Measurements from ENCODE around the gene NPPA. TPM values are rescaled to one million over a fixed set of nuclear protein-coding genes. Genes with fewer than 3 reads are reported as not detected.

NPPA gene
- total and polyA plus RNA-seq, 9 of the 15 experiments (the other 6 are each of a cell fraction or from before 2014, with no cell fraction given) = not detected

DNA sequence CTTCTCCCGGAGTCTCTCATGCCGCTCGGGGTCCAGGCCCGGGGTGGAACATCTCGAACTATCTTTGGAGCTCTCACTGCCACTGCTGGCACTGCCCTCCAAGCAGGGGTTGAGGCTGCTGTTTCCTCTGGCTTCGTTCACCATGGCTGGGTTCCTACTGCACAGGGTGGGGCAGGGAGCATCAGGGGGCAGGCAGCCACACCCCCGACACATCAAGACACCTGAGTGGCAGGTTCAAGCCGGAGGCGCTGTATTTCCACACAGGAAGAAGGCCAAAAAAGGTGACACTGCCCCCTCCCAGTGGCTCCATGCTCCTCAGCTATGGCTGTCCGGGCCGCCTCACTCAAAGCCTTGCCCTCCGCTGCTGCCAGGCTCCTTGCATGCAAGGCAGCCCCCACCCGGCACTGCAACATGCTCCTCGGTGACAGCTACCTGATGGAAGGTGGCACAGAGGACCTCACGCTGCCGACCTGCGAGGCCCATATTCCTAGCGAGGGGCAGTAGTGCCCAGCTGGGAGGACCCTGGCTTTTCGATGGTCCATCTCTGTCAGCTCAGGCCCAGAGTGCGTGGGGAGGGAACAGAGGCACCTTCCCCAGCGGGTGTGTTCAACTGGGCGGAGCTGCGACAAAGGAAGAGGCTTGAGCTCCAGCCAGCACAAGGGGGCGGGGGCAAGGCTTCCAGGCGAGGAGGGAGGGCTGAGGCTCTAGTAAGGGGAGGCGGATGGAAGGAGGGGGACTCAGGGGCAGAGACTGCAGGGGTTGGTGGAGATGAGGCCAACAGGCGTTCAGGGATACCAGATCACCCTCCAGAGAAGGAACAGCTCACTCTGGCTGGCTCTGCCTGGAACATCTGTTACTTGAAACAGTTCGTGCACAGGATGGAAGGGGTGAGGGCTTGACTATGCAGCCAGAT, 44.4 kb downstream of the NPPA start (continued):
- TF ChIP-seq RBM17 (IDR thresholded peaks at IDR 0.05; ENCODE audit: borderline replicate concordance, low read depth, low read length) (no peak), HMGN3 (IDR thresholded peaks at IDR 0.05; ENCODE audit: borderline replicate concordance, extremely low read depth, insufficient read length, low read depth, low read length) (peak; percentile 29), ZNF586 (CRISPR knock-in tag; conservative IDR thresholded peaks at IDR 0.05) (no peak), L3MBTL2 (IDR thresholded peaks at IDR 0.05) (peak; percentile 55; the same call in 1 of the 2 replicates), IRF2 (CRISPR knock-in tag; IDR thresholded peaks at IDR 0.05) (no peak), ZFPM2 (CRISPR knock-in tag; IDR thresholded peaks at IDR 0.05) (no peak), ASH1L (IDR thresholded peaks at IDR 0.05; ENCODE audit: borderline replicate concordance, low read depth, partially characterized antibody) (no peak), NFYB (IDR thresholded peaks at IDR 0.05; ENCODE audit: extremely low read depth, insufficient read length) (peak; percentile 12), CC2D1A (IDR thresholded peaks at IDR 0.05) (peak; percentile 95; the same call in 1 of the 2 replicates), ARID1B (IDR thresholded peaks at IDR 0.05) (no peak), GTF2A2 (tag; IDR thresholded peaks at IDR 0.05) (no peak), HNRNPUL1 (IDR thresholded peaks at IDR 0.05; ENCODE audit: low read length) (no peak), HEY1 (CRISPR knock-in tag; IDR thresholded peaks at IDR 0.05; ENCODE audit: borderline replicate concordance) (no peak), DMBX1 (CRISPR knock-in tag; IDR thresholded peaks at IDR 0.05; ENCODE audit: borderline replicate concordance) (peak; percentile 48; the same call in 1 of the 2 replicates), GABPB1 (CRISPR knock-in tag; IDR thresholded peaks at IDR 0.05) (peak; percentile 17), HLTF (IDR thresholded peaks at IDR 0.05) (no peak), CBX3 (IDR thresholded peaks at IDR 0.05; ENCODE audit: borderline replicate concordance in 1 of 2, low read length in 2 of 2) (no peak; a peak in 1 of 3 replicates), ZEB2 (IDR thresholded peaks at IDR 0.05) (no peak; the same call in 1 of the 2 replicates), PPARD (CRISPR knock-in tag; IDR thresholded peaks at IDR 0.05) (no peak), RUNX1 (IDR thresholded peaks at IDR 0.05; ENCODE audit: low read depth) (no peak)
- TF ChIP-seq, protein P1, sequence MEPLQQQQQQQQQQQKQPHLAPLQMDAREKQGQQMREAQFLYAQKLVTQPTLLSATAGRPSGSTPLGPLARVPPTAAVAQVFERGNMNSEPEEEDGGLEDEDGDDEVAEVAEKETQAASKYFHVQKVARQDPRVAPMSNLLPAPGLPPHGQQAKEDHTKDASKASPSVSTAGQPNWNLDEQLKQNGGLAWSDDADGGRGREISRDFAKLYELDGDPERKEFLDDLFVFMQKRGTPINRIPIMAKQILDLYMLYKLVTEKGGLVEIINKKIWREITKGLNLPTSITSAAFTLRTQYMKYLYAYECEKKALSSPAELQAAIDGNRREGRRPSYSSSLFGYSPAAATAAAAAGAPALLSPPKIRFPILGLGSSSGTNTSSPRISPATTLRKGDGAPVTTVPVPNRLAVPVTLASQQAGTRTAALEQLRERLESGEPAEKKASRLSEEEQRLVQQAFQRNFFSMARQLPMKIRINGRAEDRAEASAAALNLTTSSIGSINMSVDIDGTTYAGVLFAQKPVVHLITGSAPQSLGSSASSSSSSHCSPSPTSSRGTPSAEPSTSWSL (CRISPR knock-in tag; IDR thresholded peaks at IDR 0.05; ENCODE audit: borderline replicate concordance) = no peak
- TF ChIP-seq, protein P2, sequence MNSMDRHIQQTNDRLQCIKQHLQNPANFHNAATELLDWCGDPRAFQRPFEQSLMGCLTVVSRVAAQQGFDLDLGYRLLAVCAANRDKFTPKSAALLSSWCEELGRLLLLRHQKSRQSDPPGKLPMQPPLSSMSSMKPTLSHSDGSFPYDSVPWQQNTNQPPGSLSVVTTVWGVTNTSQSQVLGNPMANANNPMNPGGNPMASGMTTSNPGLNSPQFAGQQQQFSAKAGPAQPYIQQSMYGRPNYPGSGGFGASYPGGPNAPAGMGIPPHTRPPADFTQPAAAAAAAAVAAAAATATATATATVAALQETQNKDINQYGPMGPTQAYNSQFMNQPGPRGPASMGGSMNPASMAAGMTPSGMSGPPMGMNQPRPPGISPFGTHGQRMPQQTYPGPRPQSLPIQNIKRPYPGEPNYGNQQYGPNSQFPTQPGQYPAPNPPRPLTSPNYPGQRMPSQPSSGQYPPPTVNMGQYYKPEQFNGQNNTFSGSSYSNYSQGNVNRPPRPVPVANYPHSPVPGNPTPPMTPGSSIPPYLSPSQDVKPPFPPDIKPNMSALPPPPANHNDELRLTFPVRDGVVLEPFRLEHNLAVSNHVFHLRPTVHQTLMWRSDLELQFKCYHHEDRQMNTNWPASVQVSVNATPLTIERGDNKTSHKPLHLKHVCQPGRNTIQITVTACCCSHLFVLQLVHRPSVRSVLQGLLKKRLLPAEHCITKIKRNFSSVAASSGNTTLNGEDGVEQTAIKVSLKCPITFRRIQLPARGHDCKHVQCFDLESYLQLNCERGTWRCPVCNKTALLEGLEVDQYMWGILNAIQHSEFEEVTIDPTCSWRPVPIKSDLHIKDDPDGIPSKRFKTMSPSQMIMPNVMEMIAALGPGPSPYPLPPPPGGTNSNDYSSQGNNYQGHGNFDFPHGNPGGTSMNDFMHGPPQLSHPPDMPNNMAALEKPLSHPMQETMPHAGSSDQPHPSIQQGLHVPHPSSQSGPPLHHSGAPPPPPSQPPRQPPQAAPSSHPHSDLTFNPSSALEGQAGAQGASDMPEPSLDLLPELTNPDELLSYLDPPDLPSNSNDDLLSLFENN (IDR thresholded peaks at IDR 0.05; ENCODE audit: low read depth in 2 of 2, low read length in 2 of 2) = peak in 1 of 2 experiments; percentile 23; a peak in 1 of 4 replicates

Data from K562 (cell line).